HepG2 (cell line): Measurements from ENCODE around the gene SNED1. TPM values are rescaled to one million over a fixed set of nuclear protein-coding genes. Genes with fewer than 3 reads are reported as not detected.

Experiments used
- ATAC-seq: fragments of 200-7000 bp; cut with Tn5 transposase; 3 replicates; pipeline ENCODE4 v1.9.1; 2020; ENCODE audit warnings: mild to moderate bottlenecking, moderate library complexity
- BruUV-seq: library from RNA; stranded (reverse); fragments of 400-500 nt; replicated peaks from 2 replicates; lab custom pipeline; 2021; lab: Mats Ljungman, UMichigan
- CTCF ChIA-PET: fragments of 300-600 bp; formaldehyde crosslinking; extraction: SDS; loops from one replicate; lab custom pipeline; 2021; ENCODE audit warnings: low total read pairs, inconsistent platforms, low intra/inter-chr PET ratio; lab: Yijun Ruan, JAX
- POLR2A ChIA-PET: fragments of 350-600 bp; sonication (Branson Sonifier 250); formaldehyde crosslinking; loops from one replicate; lab custom pipeline; 2020; ENCODE audit warnings: antibody characterized with exemption, inconsistent platforms; lab: Yijun Ruan, JAX
- DNase-seq: peaks from one replicate; pipeline ENCODE4 v3.0.0-alpha.2; 2015; ENCODE audit warnings: low spot score
- FAIRE-seq: peaks from 3 replicates; lab custom pipeline; 2011; peaks lifted over from hg19 to GRCh38; lab: Jason Lieb, UNC
- H2AFZ ChIP-seq: one replicate; pipeline ENCODE4 v1.6.1; 2011; ENCODE audit warnings: low read length, inconsistent platforms
- H3K27ac ChIP-seq: fragments of 300-600 bp; 3 replicates; pipeline ENCODE4 v1.8.0; 2011; ENCODE audit warnings: mixed run types, mild to moderate bottlenecking, mixed read lengths, low read length, inconsistent platforms; ENCODE audit not compliant: insufficient read depth; ENCODE audit errors: extremely low read length
- H3K27me3 ChIP-seq, 2 experiments: fragments of 200-600 bp in 1 of 2; 2 replicates in 1 of 2; 3 replicates in 1 of 2; pipeline versions ENCODE4 v1.6.0 to v1.8.0; 2011; ENCODE audit warnings: low read length in 2 of 2, mild to moderate bottlenecking in 2 of 2, moderate library complexity in 2 of 2, inconsistent platforms in 1 of 2; ENCODE audit not compliant: insufficient read depth in 2 of 2, control insufficient read depth in 1 of 2
- H3K36me3 ChIP-seq, 2 experiments: fragments of 200-600 bp in 1 of 2; replicated peaks in 1 of 2; 2 replicates in 1 of 2; 3 replicates in 1 of 2; pipeline versions ENCODE4 v1.5.1 to v1.8.0; 2011; ENCODE audit warnings: low read length in 2 of 2, inconsistent platforms in 1 of 2; ENCODE audit not compliant: insufficient read depth in 2 of 2, control insufficient read depth in 1 of 2
- H3K4me1 ChIP-seq: 2 replicates; pipeline ENCODE4 v1.5.1; 2012; ENCODE audit warnings: low read length, inconsistent platforms; ENCODE audit not compliant: insufficient read depth
- H3K4me2 ChIP-seq: 2 replicates; pipeline ENCODE4 v1.6.0; 2011; ENCODE audit warnings: low read depth, low read length, inconsistent platforms
- H3K4me3 ChIP-seq, 3 experiments: fragments of 200-600 bp in 1 of 3; sonication (generic), shearing (Covaris generic) in 1 of 3; replicated peaks in 1 of 3; 2 replicates each; pipeline ENCODE4 v1.5.1; 2011 to 2016; ENCODE audit warnings: low read length in 3 of 3, inconsistent platforms in 2 of 3, low read depth in 2 of 3, mild to moderate bottlenecking in 2 of 3, control low read depth in 1 of 3, mixed read lengths in 1 of 3; ENCODE audit not compliant: insufficient read depth in 1 of 3
- H3K79me2 ChIP-seq: one replicate; pipeline ENCODE4 v1.6.1; 2011; ENCODE audit warnings: low read length, inconsistent platforms; ENCODE audit not compliant: insufficient read depth
- H3K9ac ChIP-seq: 2 replicates; pipeline ENCODE4 v1.6.0; 2011; ENCODE audit warnings: mild to moderate bottlenecking, low read depth, low read length, inconsistent platforms; ENCODE audit not compliant: insufficient read depth
- H3K9me3 ChIP-seq: 2 replicates; pipeline ENCODE4 v1.5.1; 2012; ENCODE audit warnings: mild to moderate bottlenecking, low read length
- H4K20me1 ChIP-seq: 2 replicates; pipeline ENCODE4 v1.6.0; 2011; ENCODE audit warnings: inconsistent platforms, mild to moderate bottlenecking, low read length, moderate library complexity; ENCODE audit not compliant: insufficient read depth
- KMT2B ChIP-seq: IDR thresholded peaks from 2 replicates; pipeline ENCODE4 v1.6.1; 2016; ENCODE audit warnings: missing genetic modification reagents, missing compliant biosample characterization
- PCBP1 ChIP-seq: fragments of 200-400 bp; formaldehyde crosslinking; IDR thresholded peaks from 2 replicates; pipeline ENCODE4 v1.6.1; 2017; ENCODE audit warnings: mild to moderate bottlenecking, low read depth, low read length, borderline replicate concordance
- WIZ ChIP-seq: sonication (generic); formaldehyde crosslinking; IDR thresholded peaks from 2 replicates; pipeline ENCODE4 v1.5.1; 2020; ENCODE audit warnings: mild to moderate bottlenecking, missing genetic modification reagents
- ZNF3 ChIP-seq: IDR thresholded peaks from 2 replicates; pipeline ENCODE4 v1.7.0; 2017; ENCODE audit warnings: inconsistent platforms
- ZNF557 ChIP-seq: sonication (generic); formaldehyde crosslinking; IDR thresholded peaks from 2 replicates; pipeline ENCODE4 v1.4.0; 2020; ENCODE audit warnings: missing genetic modification reagents
- WGBS: methylation state at CpG from one replicate; pipeline ENCODE4 v1.1.6; 2017; ENCODE audit warnings: low lambda C conversion rate; 5-methylcytosine and 5-hydroxymethylcytosine counted together
- in situ Hi-C: cut with HindIII; loops from 2 replicates; pipeline ENCODE4 v1.10.0; 2017; ENCODE audit warnings: low pct_unique_long_range_greater_than_20kb; ENCODE audit not compliant: extremely low pct_ligation_motif_present
- intact Hi-C: fragments of 100-400 bp; cut with micrococcal nuclease; formaldehyde crosslinking; loops from one replicate; pipeline ENCODE4 v1.10.0; 2022; ENCODE audit not compliant: unreplicated experiment
- polyA plus RNA-seq, 8 experiments: library from polyadenylated mRNA; depleted of rRNA in 3 of 8; stranded (reverse) in 7 of 8; unstranded in 1 of 8; fragments of >200 nt; fragmentation: Illumina TruSeq in 4 of 8; extraction: Trizol in 4 of 8; gene quantifications; 2 replicates each; pipeline versions ENCODE4 v1.2.1 to v1.2.3, GENCODE V29; 2011 to 2016; ENCODE audit warnings: low read depth in 4 of 8, missing spikeins in 1 of 8, mixed read lengths in 1 of 8; ENCODE audit not compliant: insufficient read depth in 1 of 8
- total RNA-seq, 5 experiments: library from RNA; depleted of rRNA; stranded (reverse); fragments of >200 nt; fragmentation: Illumina TruSeq; extraction: Trizol; gene quantifications; 2 replicates each; pipeline ENCODE4 v1.2.3, GENCODE V29; 2016; ENCODE audit warnings: low read depth in 1 of 5
- TF ChIP-seq, protein P1 (sequence below): sonication (generic); formaldehyde crosslinking; IDR thresholded peaks from 2 replicates; pipeline ENCODE4 v1.4.0; 2020; ENCODE audit warnings: mild to moderate bottlenecking, low read depth, missing genetic modification reagents

SNED1 gene
- total and polyA plus RNA-seq, 2 of the 13 experiments (the other 11 are each of a cell fraction or from before 2014, with no cell fraction given): 0.15 to 0.65 TPM

DNA sequence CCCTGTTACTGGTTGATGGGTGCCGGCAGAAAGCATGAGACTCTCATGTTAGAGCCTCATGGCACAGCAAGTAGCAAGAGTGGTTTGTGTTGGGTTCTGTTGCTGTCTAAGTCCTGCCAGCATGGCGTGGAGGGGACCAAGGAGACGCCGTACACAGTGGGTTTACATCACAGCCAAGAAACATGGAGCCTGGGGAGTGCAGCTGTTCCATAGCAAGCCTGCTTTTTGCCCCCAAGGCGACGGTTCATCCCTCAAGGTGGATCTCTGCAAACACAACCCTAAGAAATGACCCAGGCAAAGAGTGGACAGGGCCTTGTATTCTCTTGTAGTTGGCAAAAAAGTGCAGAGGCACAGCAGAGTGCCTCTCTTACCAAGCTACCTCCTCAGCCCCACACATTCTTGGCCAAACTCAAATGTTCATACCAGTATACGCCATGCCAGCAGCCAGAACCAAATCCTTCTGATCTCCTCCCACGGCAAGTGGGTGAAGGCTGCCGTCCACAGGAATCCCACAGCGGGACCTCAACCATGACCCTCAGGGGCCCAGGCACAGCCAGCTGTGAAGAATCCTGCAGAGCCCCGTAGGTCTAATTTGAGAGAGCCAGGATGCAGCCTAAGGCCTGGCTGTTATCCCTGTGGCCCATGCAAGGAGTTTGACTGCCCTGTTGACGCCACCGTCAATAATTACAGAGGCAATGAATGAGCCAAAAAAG is 19.0 kb downstream of the SNED1 start:
- intact Hi-C loops: no loop called here
- FAIRE-seq: no peak
- POLR2A ChIA-PET: no interaction called here

More for the DNA sequence above, 19.0 kb downstream of the SNED1 start:
- no peak for ATAC-seq
- H4K20me1 ChIP-seq: no peaks in the 10 kb centered on the region
- no peaks in the 10 kb centered on the region for H3K79me2 ChIP-seq
- H3K27ac ChIP-seq: no peak overlapping the region
- CTCF ChIA-PET: no interaction called here
- H3K4me2 ChIP-seq: no peak overlapping the region
- in situ Hi-C loops: no loop called here
- H3K4me3 ChIP-seq: no peak overlapping the region
- 77% methylated on average over 13 of the region's 13 CpGs for WGBS
- H3K4me1 ChIP-seq: no peaks in the 10 kb centered on the region
- no peak for DNase-seq
- H3K36me3 ChIP-seq: no peaks in the 10 kb centered on the region
- 0 out of 2 replicates have a peak, but pooled peaks cover 3% of the 10 kb centered on the region for H3K9me3 ChIP-seq
- TF ChIP-seq, protein P1, sequence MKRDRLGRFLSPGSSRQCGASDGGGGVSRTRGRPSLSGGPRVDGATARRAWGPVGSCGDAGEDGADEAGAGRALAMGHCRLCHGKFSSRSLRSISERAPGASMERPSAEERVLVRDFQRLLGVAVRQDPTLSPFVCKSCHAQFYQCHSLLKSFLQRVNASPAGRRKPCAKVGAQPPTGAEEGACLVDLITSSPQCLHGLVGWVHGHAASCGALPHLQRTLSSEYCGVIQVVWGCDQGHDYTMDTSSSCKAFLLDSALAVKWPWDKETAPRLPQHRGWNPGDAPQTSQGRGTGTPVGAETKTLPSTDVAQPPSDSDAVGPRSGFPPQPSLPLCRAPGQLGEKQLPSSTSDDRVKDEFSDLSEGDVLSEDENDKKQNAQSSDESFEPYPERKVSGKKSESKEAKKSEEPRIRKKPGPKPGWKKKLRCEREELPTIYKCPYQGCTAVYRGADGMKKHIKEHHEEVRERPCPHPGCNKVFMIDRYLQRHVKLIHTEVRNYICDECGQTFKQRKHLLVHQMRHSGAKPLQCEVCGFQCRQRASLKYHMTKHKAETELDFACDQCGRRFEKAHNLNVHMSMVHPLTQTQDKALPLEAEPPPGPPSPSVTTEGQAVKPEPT (CRISPR knock-in tag): no peak
- no peak for TF ChIP-seq ZNF3 (CRISPR knock-in tag)
- no peak for TF ChIP-seq ZNF557
- TF ChIP-seq WIZ (CRISPR knock-in tag): no peak
- no peak for TF ChIP-seq PCBP1
- TF ChIP-seq KMT2B (CRISPR knock-in tag): no peak
- no peak overlapping the region for H2AFZ ChIP-seq
- no peak overlapping the region for H3K9ac ChIP-seq
- BruUV-seq: no TSS peak
- H3K27me3 ChIP-seq: no peaks in the 10 kb centered on the region
